CD4-positive, alpha-beta T cell treated with Interleukin-4 for 4 hours (primary cell): ENCODE measurements around the gene HYOU1.
A peak's percentile ranks its signal among the peaks of the same experiment; 100 is the strongest.
"Not testable (repeated sequence)": the region's sequence is repeated elsewhere in the genome, so short reads cannot be mapped to it uniquely, and the experiment has no call there.

Experiments
- DNase-seq: peaks from one replicate; pipeline ENCODE4 v3.0.0-alpha.2; 2020

HYOU1 gene

GRCh38 chr11:119057000-119057769 lies at the start of gene HYOU1:
TSS of gene HYOU1 (minus strand) at chr11:119057205. CDS start at chr11:119056160, 1,045 bp downstream.
- DNase-seq, result peak; percentile 96

GRCh38 chr11:119103793-119104192 lies 46.8 kb upstream of the HYOU1 start:
- DNase-seq, result no peak

GRCh38 chr11:119103161-119103664 lies 46.2 kb upstream of the HYOU1 start:
- not testable (repeated sequence) for DNase-seq

GRCh38 chr11:119101759-119102423 lies 44.9 kb upstream of the HYOU1 start, which contains the start of gene DPAGT1:
TSS of gene DPAGT1 (minus strand) at chr11:119101853. CDS start at chr11:119101655, 198 bp downstream.
- peak; percentile 89 for DNase-seq

- DNase-seq, result no peak
Observed at GRCh38 chr11:119100994-119101758, 44.2 kb upstream of the HYOU1 start.

- DNase-seq, result no peak
Observed at GRCh38 chr11:119100246-119100970, 43.4 kb upstream of the HYOU1 start.

GRCh38 chr11:119099711-119100110 lies 42.7 kb upstream of the HYOU1 start:
- no peak for DNase-seq

- DNase-seq, result peak; percentile 100
Observed at GRCh38 chr11:119095066-119095880, 38.3 kb upstream of the HYOU1 start.

- peak; percentile 64 for DNase-seq
Observed at GRCh38 chr11:119094816-119095065, 37.7 kb upstream of the HYOU1 start.

- DNase-seq, result peak; percentile 31
Observed at GRCh38 chr11:119093942-119094815, 37.2 kb upstream of the HYOU1 start.

GRCh38 chr11:119092880-119093842 lies 36.2 kb upstream of the HYOU1 start:
- DNase-seq, result no peak

GRCh38 chr11:119091966-119092879 lies 35.2 kb upstream of the HYOU1 start:
- no peak for DNase-seq

- DNase-seq, result no peak
Observed at GRCh38 chr11:119091178-119091577, 34.2 kb upstream of the HYOU1 start.

GRCh38 chr11:119089319-119089718 lies 32.3 kb upstream of the HYOU1 start:
- DNase-seq, result no peak

GRCh38 chr11:119088406-119088805 lies 31.4 kb upstream of the HYOU1 start:
- no peak for DNase-seq

- no peak for DNase-seq
Observed at GRCh38 chr11:119087747-119088241, 30.8 kb upstream of the HYOU1 start.

GRCh38 chr11:119087123-119087522 lies 30.1 kb upstream of the HYOU1 start:
- no peak for DNase-seq

GRCh38 chr11:119085437-119085847 lies 28.4 kb upstream of the HYOU1 start:
- DNase-seq, result no peak
